ENCODE results near the gene HOXB2. TPM values are rescaled to one million over a fixed set of nuclear protein-coding genes. Genes with fewer than 3 reads are reported as not detected.

The HOXB2 gene
- total and polyA plus RNA-seq, 3 experiments from 2014 or later, result 12.8 to 18.3 (median 16.7) TPM

GRCh38 chr17:48556576-48557401 is 11.9 kb upstream of the HOXB2 start:
- H3K9me3 Mint-ChIP-seq, result no peaks in the 10 kb centered on the region
- H3K4me3 Mint-ChIP-seq, result peak overlapping the region in 1 of 7 donors; percentile 2
- CTCF ChIA-PET, result interaction anchor here (2.6 kb wide), 1 partner anchor 64 kb away, joined by 7 read pairs; no protein-coding TSS in a partner anchor
- H3K4me1 Mint-ChIP-seq, result peaks cover 6 to 17% (median 8%) of the 10 kb centered on the region in 3 donors
- H3K4me1 ChIP-seq (ENCODE audit: insufficient read depth, low read length), result no peaks in the 10 kb centered on the region
- peaks cover 9 to 19% of the 10 kb centered on the region in 2 donors for H3K27me3 Mint-ChIP-seq
- no peaks in the 10 kb centered on the region for H3K27me3 ChIP-seq (ENCODE audit: insufficient read depth, low read length, poor library complexity, severe bottlenecking)
- H3K27ac ChIP-seq (ENCODE audit: low read depth, low read length), result no peak overlapping the region
- no peak for DNase-seq
- POLR2A ChIA-PET, result no interaction called here
- peaks cover 0 to 7% (median 2%) of the 10 kb centered on the region in 3 donors for H3K36me3 Mint-ChIP-seq
- H3K36me3 ChIP-seq (ENCODE audit: insufficient read depth, low read length), result no peaks in the 10 kb centered on the region
- H3K9me3 ChIP-seq (ENCODE audit: low read length), result no peaks in the 10 kb centered on the region
- no peak overlapping the region for H3K4me3 ChIP-seq (ENCODE audit: low read length)
- no peak overlapping the region for H3K27ac Mint-ChIP-seq

- ChIA-PET POLR2A (no interaction called here), CTCF (interaction anchor here (2.6 kb wide), 1 partner anchor 63 kb away, joined by 7 read pairs; no protein-coding TSS in a partner anchor)
- peaks cover 0 to 7% (median 3%) of the 10 kb centered on the region in 3 donors for H3K36me3 Mint-ChIP-seq
- peaks cover 4 to 13% (median 6%) of the 10 kb centered on the region in 3 donors for H3K4me1 Mint-ChIP-seq
- H3K9me3 Mint-ChIP-seq, result no peaks in the 10 kb centered on the region
- H3K4me3 ChIP-seq (ENCODE audit: low read length), result no peak overlapping the region
- H3K27me3 ChIP-seq (ENCODE audit: insufficient read depth, low read length, poor library complexity, severe bottlenecking), result no peaks in the 10 kb centered on the region
- H3K36me3 ChIP-seq (ENCODE audit: insufficient read depth, low read length), result no peaks in the 10 kb centered on the region
- no peak for DNase-seq
- H3K9me3 ChIP-seq (ENCODE audit: low read length), result no peaks in the 10 kb centered on the region
- H3K27me3 Mint-ChIP-seq, result peaks cover 9 to 16% of the 10 kb centered on the region in 2 donors
- H3K27ac ChIP-seq (ENCODE audit: low read depth, low read length), result no peak overlapping the region
- H3K27ac Mint-ChIP-seq, result no peak overlapping the region
- H3K4me3 Mint-ChIP-seq, result no peak overlapping the region
- H3K4me1 ChIP-seq (ENCODE audit: insufficient read depth, low read length), result no peaks in the 10 kb centered on the region
Measured at GRCh38 chr17:48556229-48556575, 11.3 kb upstream of the HOXB2 start.

GRCh38 chr17:48555258-48556228 is 10.6 kb upstream of the HOXB2 start:
- no peak overlapping the region for H3K4me3 ChIP-seq (ENCODE audit: low read length)
- no peaks in the 10 kb centered on the region for H3K27me3 ChIP-seq (ENCODE audit: insufficient read depth, low read length, poor library complexity, severe bottlenecking)
- Mint-ChIP-seq H3K4me1 (peaks cover 4 to 13% (median 6%) of the 10 kb centered on the region in 3 donors), H3K27ac (peak overlapping the region in 6 of 8 donors; percentile 30 to 91 (median 68)), H3K4me3 (peak overlapping the region; percentile 75 to 88 (median 83)), H3K9me3 (no peaks in the 10 kb centered on the region), H3K27me3 (peaks cover 9 to 14% of the 10 kb centered on the region in 2 donors), H3K36me3 (peaks cover 0 to 6% (median 4%) of the 10 kb centered on the region in 3 donors)
- DNase-seq, result peak in 1 of 5 donors; percentile 26
- POLR2A ChIA-PET, result no interaction called here
- no peaks in the 10 kb centered on the region for H3K4me1 ChIP-seq (ENCODE audit: insufficient read depth, low read length)
- H3K36me3 ChIP-seq (ENCODE audit: insufficient read depth, low read length), result no peaks in the 10 kb centered on the region
- no peak overlapping the region for H3K27ac ChIP-seq (ENCODE audit: low read depth, low read length)
- no peaks in the 10 kb centered on the region for H3K9me3 ChIP-seq (ENCODE audit: low read length)
- CTCF ChIA-PET, result interaction anchor here (1.0 to 2.6 kb wide), 2 partner anchors 12 to 62 kb away, joined by 4 to 7 read pairs; no protein-coding TSS in a partner anchor

- CTCF ChIA-PET, result interaction anchor here (1.0 to 2.6 kb wide), 2 partner anchors 11 to 62 kb away, joined by 4 to 7 read pairs; no protein-coding TSS in a partner anchor
- no peaks in the 10 kb centered on the region for H3K36me3 ChIP-seq (ENCODE audit: insufficient read depth, low read length)
- Mint-ChIP-seq H3K27me3 (peaks cover 9 to 14% of the 10 kb centered on the region in 2 donors), H3K4me1 (peaks cover 4 to 13% (median 6%) of the 10 kb centered on the region in 3 donors), H3K36me3 (peaks cover 0 to 7% (median 6%) of the 10 kb centered on the region in 3 donors), H3K9me3 (no peaks in the 10 kb centered on the region), H3K27ac (peak overlapping the region in 3 of 8 donors; percentile 30 to 89 (median 66)), H3K4me3 (peak overlapping the region in 5 of 7 donors; percentile 5 to 87 (median 77))
- H3K27me3 ChIP-seq (ENCODE audit: insufficient read depth, low read length, poor library complexity, severe bottlenecking), result no peaks in the 10 kb centered on the region
- H3K4me1 ChIP-seq (ENCODE audit: insufficient read depth, low read length), result no peaks in the 10 kb centered on the region
- H3K9me3 ChIP-seq (ENCODE audit: low read length), result no peaks in the 10 kb centered on the region
- no peak overlapping the region for H3K27ac ChIP-seq (ENCODE audit: low read depth, low read length)
- POLR2A ChIA-PET, result no interaction called here
- no peak overlapping the region for H3K4me3 ChIP-seq (ENCODE audit: low read length)
- DNase-seq, result peak in 1 of 5 donors; percentile 34
Measured at GRCh38 chr17:48554412-48555257, 9.7 kb upstream of the HOXB2 start.

- H3K4me3 Mint-ChIP-seq, result no peak overlapping the region
- DNase-seq, result no peak
- peaks cover 4 to 13% (median 6%) of the 10 kb centered on the region in 3 donors for H3K4me1 Mint-ChIP-seq
- Histone ChIP-seq H3K27me3 (ENCODE audit: insufficient read depth, low read length, poor library complexity, severe bottlenecking) (no peaks in the 10 kb centered on the region), H3K27ac (ENCODE audit: low read depth, low read length) (no peak overlapping the region), H3K36me3 (ENCODE audit: insufficient read depth, low read length) (no peaks in the 10 kb centered on the region), H3K4me1 (ENCODE audit: insufficient read depth, low read length) (peaks cover 2% of the 10 kb centered on the region), H3K4me3 (ENCODE audit: low read length) (no peak overlapping the region), H3K9me3 (ENCODE audit: low read length) (no peaks in the 10 kb centered on the region)
- H3K27me3 Mint-ChIP-seq, result peaks cover 9 to 14% of the 10 kb centered on the region in 2 donors
- no peaks in the 10 kb centered on the region for H3K9me3 Mint-ChIP-seq
- ChIA-PET POLR2A (no interaction called here), CTCF (no interaction called here)
- peaks cover 0 to 8% (median 7%) of the 10 kb centered on the region in 3 donors for H3K36me3 Mint-ChIP-seq
- peak overlapping the region in 1 of 8 donors; percentile 46 for H3K27ac Mint-ChIP-seq
Measured at GRCh38 chr17:48553826-48554225, 8.9 kb upstream of the HOXB2 start.

GRCh38 chr17:48553190-48553547 is 8.3 kb upstream of the HOXB2 start:
- Histone ChIP-seq H3K9me3 (ENCODE audit: low read length) (no peaks in the 10 kb centered on the region), H3K27ac (ENCODE audit: low read depth, low read length) (no peak overlapping the region), H3K4me1 (ENCODE audit: insufficient read depth, low read length) (peaks cover 7% of the 10 kb centered on the region), H3K27me3 (ENCODE audit: insufficient read depth, low read length, poor library complexity, severe bottlenecking) (no peaks in the 10 kb centered on the region), H3K4me3 (ENCODE audit: low read length) (no peak overlapping the region), H3K36me3 (ENCODE audit: insufficient read depth, low read length) (no peaks in the 10 kb centered on the region)
- H3K36me3 Mint-ChIP-seq, result peaks cover 0 to 8% (median 5%) of the 10 kb centered on the region in 3 donors
- H3K4me3 Mint-ChIP-seq, result no peak overlapping the region
- ChIA-PET POLR2A (no interaction called here), CTCF (no interaction called here)
- peak in 1 of 5 donors; percentile 40 for DNase-seq
- H3K27me3 Mint-ChIP-seq, result peaks cover 9 to 14% of the 10 kb centered on the region in 2 donors
- H3K9me3 Mint-ChIP-seq, result no peaks in the 10 kb centered on the region
- H3K27ac Mint-ChIP-seq, result no peak overlapping the region
- H3K4me1 Mint-ChIP-seq, result peaks cover 5 to 19% (median 11%) of the 10 kb centered on the region in 3 donors

GRCh38 chr17:48552466-48553189 is 7.7 kb upstream of the HOXB2 start:
- ChIA-PET POLR2A (no interaction called here), CTCF (no interaction called here)
- Mint-ChIP-seq H3K36me3 (peaks cover 0 to 8% (median 5%) of the 10 kb centered on the region in 3 donors), H3K4me1 (peaks cover 8 to 24% (median 16%) of the 10 kb centered on the region in 3 donors), H3K27ac (no peak overlapping the region), H3K27me3 (peaks cover 9 to 10% of the 10 kb centered on the region in 2 donors), H3K9me3 (no peaks in the 10 kb centered on the region), H3K4me3 (no peak overlapping the region)
- H3K27ac ChIP-seq (ENCODE audit: low read depth, low read length), result no peak overlapping the region
- H3K27me3 ChIP-seq (ENCODE audit: insufficient read depth, low read length, poor library complexity, severe bottlenecking), result no peaks in the 10 kb centered on the region
- peaks cover 12% of the 10 kb centered on the region for H3K4me1 ChIP-seq (ENCODE audit: insufficient read depth, low read length)
- peak in 1 of 5 donors; percentile 6 for DNase-seq
- no peaks in the 10 kb centered on the region for H3K9me3 ChIP-seq (ENCODE audit: low read length)
- H3K36me3 ChIP-seq (ENCODE audit: insufficient read depth, low read length), result no peaks in the 10 kb centered on the region
- no peak overlapping the region for H3K4me3 ChIP-seq (ENCODE audit: low read length)
